ENCODE data around the gene ETAA1.

ETAA1 gene

DNA sequence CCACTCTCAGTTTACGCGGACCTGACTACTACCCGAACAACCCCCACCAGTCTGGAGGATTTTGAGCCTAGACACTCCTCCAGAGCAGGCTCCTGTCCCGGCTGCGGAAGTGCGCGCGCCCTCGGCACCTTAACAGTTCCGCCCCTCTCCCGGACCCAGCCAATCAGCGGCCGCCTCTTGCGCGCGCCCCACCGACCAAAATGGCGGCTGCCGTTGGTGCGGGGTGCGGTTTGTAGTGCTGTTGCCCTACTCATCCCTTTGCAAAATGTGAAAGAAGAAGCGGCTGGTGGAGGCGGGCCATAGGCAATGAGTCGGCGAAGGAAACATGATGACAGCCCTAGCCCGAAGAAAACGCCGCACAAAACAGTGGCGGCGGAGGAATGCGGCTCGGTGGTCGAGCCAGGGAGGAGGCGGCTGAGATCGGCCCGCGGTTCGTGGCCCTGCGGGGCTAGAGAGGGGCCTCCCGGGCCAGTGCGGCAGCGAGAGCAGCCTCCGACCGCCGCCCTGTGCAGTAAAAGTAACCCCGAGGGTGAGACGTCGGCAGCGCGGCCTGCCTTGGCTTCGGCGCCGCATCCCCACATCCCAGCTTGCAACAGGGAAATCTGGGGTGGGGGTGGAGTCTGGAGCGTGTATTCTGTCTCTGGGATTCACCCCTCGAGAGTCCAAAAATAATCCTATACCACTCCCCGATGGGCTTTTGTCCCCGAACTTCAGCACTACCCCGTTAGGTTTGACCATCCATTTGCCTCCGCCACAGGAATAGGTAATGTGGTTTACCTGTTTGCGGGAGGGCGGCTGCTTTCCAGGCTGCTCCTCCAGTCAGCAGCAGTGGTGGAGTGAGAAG is at the start of gene ETAA1:
Gene ETAA1 (plus strand): TSS at position 191 of the 844 bp plus-strand sequence. CDS start 116 bp downstream, at position 307.
- peak; percentile 90 to 94 for DNase-seq

DNA sequence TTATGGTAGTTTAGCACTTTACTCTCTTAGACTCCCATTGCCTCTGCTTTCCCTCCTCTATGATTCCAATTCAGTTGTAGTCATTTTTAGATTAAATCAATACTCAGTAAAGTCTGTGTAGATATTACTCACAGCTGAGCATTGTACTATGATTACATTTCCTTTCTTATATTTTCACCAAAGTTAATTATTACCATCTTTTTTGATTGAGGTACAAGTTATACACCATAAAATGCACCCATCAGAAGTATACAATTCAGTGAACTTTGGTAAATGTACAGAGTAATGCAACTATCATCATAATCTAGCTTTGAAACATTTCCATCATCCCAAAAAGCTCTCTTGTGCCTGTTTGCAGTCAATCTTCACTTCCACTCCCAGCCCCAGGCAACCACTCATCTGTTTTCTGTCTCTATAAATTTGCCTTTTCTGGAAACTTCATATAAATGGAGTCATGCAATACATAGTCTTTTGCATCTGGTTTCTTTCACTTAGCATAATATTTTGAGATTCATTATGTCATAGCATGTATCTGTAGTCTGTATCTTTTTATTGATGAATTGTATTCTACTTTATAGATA is 30.2 kb upstream of the ETAA1 start:
- DNase-seq = no peak

DNA sequence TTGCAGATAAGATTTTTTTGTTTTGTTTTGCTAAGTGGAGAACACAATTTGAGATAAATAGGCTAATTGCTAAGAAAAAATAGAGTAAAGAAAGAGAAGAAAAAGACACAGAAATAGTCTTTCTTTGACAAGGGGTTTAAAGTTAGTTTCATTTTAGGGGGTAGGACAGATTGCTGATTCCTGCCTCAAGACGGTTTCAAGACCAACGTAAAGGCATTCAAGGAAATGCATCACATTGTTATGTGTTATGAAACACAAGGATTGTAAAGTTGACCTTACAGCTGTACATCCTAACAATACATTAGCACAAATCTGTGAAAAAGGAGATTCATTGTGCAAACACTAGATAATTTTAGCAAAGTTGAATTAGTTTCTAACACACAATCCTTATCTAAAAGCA is 22.7 kb upstream of the ETAA1 start:
- DNase-seq = no peak

DNA sequence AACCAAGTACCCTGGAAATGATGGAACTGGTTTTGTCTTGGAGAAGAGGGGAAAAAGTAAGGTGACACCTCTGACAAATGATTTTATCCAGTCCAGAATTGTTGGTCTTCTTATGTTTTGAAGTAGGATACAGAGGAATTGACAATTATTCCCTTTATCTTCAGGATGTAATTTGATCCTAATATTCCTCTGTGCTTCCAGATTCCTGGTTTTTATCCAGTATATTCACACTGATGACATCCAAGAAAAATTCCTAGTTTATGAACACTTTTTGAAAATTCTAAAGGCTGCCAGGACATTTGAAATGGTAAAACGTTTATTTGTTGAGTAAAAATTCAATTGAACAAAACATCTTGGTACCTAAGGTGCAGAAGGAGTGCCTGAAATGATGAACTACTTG is 22.2 kb upstream of the ETAA1 start:
- no peak for DNase-seq

DNA sequence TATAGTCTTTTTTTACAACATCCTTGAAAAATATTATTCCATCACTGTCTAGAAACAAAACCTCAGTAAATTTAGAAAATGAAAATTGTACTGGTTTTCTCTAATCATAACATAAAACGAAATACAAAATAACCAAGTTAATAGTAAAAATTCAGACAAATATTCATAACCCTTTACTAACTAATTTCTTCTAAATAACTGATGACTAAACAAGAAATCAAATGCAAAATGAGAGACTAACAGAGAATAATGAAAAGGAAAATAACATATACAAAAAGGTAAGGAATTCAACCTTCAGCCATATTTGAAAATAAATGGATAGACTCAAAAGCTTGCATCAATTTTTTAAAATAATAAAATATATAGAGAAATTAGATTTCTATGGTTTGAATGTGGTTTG is 18.6 kb upstream of the ETAA1 start:
- DNase-seq = no peak

DNA sequence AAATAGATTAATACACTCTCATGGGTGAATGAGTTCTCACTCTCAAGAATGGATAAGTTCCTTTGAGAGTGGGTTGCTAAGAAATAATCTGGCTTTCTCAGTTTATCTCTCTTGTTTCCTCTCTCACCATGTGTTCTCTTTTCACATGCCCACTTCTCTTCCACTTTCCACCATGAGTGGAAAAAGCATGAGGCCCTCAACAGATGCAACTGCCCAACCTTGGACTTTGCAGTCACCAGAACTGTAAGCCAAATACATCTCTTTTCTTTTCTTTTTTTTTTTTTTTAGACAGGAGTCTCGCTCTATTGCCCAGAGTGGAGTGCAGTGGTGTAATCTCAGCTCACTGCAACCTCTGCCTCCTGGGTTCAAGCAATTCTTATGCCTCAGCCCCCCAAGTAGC is 18.1 kb upstream of the ETAA1 start:
- DNase-seq = no peak

DNA sequence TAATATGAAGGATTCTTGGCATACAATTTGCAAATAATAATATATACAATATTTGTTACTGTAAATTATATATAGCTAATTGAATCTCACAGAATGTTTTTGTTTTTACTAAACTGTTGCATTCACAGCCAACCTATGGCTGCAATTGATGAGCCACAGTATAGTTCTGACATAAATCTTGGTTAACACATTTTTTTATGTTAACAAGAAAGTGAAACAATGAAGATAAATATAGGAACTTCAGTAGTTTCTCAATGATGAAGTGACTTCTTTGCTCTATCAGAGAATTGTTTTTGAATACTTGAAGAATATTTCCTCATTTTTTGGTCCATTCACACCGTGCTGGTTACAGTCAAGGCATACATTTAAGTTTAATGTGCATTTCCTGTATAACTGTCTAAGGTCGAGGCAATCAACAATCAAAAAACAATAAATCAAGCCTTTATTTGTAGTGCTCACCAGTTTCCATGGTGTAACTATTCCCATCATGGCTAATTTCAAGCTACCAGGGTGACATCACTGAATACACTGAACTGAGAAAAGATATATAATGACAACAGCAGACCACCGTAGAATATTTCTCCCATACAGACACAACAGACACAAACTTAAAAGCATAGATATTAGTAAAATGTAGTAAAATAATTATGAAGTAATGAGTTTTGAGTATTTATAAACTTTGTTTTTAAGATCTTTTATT is 12.9 kb upstream of the ETAA1 start:
- no peak for DNase-seq

DNA sequence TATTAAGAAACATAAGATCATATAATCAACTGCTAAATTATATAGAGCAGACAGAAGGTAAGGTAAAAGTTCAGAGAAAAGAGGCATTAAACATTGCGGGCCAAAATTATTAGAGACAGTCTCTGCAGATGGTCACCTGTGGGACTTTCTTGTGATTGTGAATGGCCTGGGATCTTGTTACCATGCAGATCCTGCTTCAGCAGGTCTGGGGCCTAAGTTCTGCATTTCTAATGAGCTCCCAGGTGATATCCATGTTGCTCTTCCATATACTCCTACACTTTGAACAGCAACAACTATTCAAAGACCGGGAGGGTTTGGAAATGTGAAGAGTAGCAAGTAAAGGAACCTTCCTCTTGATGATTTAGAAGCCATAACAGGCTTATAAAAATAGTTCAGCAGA is 8.5 kb upstream of the ETAA1 start:
- DNase-seq = no peak

DNA sequence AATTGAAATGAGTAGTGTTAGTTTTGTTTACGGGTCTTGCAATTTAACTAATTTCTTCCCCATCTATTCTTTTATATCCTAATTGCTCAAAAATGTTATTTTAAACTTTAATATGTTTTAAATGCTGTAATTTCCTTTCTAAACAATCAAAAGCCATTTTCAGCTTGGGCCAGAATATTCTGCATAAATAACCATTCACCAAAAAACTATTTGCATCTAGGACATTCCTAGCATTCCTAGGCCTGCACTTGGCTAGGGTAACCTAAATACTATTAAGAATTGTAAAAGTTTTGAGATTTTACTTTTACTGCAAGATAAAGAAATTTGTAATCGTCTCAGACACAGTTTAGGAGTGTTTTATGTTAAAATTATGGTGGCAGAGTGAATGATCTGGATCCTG is 7.8 kb upstream of the ETAA1 start:
- no peak for DNase-seq

DNA sequence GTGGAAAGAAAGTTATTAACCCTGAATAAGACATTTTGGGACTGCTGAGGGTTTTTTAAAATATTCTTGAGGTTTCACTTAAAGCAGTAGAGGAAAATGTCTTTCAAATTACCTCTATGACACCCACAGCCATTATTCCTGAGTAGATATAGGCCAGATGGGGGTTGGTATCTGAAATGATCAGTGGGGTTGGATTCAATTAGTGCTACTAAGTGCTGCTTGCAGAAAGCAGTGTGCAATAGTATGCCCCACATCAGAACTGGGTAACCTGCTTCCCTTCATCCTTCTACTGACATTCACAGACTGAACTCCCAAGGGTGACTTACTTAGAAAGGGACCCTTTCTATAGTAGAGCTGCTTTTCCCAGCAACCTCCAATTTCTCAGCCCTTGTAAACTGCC is 7.3 kb upstream of the ETAA1 start:
- DNase-seq = no peak

DNA sequence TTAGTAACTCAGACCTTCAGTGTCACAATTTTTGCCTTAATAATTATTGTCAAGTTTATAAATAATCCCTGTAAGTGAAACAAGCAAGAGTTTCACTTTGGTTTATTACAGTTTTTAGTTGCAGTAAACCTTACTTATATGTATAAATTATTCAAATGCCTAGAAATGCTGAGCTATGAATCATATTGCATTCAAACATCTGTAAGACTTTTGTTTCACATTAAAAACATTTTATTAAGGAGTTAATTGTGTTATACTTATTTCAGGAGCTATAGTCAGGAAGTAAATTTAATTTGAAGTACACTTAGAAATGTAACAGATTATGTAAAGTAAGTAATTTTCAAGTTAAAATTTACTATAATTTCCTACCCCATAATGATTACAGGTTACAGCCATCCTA is 3.9 kb upstream of the ETAA1 start:
- DNase-seq = no peak

DNA sequence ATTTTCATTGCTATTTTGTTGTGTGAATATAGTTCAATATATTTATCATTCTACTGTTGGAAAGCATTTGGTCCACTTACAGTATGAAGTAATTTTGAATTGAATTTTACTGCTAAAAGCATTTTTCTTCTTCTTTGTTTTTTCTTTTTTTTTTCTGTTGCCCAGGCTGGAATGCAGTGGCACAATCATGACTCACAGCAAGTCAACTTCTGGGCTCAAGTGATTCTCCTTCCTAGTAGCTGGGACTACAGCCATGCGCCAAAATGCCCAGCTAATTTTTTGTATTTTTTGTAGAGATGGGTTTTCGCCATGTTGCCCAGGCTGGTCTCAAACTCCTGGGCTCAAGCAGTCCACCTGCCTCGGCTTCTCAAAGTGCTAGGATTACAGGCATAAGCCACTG is 2.4 kb upstream of the ETAA1 start:
- no peak for DNase-seq

DNA sequence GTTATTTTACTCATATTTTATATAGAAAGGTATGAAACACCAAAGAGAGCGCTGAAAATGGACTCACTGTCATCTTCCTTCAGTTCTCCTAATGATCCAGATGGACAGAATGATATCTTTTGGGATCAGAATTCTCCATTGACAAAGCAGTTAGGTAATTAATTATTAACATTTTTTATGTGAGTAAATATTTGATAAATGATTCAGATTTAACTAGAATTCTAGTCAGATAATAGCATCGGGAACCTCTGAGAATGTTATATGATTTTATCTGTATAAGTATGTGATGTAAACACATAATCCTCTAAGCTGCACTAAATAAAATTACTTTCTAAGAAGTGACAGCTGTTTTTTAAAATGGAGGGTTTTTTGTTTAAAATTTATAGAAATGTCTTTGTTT is 2.0 kb downstream of the ETAA1 start:
- no peak for DNase-seq

DNA sequence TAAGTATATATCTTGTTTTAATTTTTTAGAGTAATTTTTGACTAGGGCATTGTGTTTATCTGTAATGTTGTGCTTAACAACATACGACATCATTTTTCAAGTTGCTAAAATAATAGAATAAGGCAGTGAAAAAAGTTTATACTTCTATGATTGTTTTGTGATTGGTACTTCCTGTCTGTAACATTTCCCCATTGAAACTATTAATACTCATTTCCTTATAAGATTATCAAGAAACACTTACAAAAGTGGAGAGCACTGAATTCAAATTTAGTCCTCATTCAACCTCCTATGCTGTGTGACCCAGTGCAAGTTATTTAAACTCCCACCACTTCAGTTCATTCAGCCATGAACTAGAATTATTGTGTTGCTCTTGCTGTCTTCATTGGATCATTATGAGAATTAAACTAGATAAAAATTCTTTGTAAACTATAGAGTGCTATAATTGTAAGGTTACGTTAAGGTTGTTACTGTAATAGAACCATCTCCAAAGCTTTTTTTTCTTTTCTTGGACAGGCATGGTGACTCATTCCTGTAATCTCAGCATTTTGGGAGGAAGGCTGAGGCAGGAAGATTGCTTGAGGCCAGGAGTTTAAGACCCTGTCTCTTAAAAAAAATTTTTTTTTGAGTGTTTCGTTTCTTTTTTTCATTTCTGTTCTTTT is 2.8 kb downstream of the ETAA1 start:
- DNase-seq = no peak

DNA sequence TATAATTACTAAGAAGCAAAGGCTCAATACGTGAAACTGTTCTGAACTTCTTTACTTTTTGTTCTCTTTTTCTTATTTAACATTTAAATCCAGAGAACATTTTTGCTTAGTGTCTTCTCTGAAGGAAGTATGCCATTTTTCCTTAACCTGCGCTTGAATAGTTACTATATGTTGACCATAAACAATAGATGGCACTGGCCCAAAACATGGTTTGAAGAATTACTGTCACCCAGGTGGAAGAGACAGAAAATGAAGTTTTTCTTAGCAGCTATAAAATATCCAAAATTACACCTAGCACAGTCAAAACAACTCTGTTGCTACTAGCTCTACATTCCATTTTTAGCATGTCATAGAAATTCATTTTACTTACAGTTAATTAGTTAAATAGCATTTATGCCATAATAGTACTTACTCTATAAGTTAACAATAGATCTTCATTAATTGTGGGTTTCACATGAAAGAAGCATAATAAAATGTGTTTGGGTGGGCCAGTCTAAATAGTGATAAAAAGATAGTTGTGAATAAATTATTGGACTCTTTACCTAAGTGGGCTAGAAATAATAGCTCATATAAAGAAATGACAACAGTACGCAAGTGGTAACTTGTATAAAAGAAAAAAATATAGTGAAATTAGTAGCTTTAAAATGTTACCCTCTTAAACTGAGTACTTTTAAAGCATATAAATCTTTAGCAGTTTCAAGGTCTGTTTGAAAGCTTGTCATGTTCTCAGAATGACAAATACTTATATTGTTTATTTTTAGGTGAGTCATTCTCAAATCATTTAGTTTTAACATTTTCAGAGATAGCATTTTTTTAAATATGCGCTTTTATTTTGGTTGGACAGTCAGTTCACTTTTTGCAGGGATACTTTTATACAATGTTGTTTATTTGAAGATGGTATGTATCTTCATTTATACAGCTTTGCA is 3.7 kb downstream of the ETAA1 start:
- no peak for DNase-seq

DNA sequence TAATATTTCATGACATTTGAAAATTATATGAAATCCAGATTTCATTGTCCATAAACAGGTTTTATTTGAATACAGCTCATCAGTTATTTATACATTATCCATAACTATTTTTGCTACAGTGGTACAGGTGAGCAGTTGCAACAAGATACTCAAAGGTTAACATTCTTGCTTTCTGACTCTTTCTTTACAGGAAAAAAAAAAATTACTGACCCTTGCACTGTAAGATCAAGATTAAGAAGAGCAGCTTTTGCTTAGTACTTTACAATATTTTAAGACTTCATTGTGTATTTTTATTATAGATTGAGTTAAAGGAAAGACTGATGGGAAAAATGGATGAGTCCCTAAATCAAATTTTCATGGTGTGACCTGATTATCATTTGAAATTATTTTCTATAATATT is 11.2 kb downstream of the ETAA1 start:
- DNase-seq = no peak

DNA sequence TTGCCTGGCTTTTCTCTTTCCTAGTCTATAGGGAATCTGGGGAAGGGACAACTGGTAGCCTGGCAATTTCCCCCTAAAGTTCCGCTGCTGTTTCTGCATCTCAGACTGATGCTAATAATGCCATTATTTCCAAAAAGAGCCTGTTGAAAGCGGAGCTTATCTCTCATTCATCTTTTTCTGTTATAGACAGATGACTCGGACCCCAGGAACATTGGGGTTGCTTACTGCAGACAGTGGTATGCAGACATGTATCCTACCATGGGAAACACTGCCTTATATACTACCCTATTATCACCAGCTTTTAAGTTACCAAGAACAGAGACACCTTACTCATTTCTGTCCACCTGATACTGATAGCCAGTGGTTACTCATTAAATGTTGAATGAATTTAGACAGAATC is 15.3 kb downstream of the ETAA1 start:
- no peak for DNase-seq

DNA sequence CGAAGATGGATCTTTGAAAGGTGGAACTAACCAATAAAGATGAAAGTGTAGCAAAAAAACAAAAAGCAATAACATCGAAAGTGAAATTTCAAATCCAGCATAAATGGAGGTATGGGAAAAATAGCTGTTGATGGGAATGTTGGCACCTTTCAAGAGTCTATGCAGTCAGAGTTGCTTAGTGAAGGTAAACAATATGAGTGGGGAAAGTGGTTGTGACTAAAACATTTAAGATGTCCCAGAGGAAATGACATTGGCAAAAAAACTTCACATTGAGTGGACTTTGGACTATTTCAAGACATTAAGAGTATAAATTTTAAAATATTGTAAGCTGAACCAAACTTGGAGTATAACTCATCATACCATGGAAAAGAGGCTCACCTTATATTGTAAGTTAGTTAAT is 17.7 kb downstream of the ETAA1 start:
- DNase-seq = no peak

DNA sequence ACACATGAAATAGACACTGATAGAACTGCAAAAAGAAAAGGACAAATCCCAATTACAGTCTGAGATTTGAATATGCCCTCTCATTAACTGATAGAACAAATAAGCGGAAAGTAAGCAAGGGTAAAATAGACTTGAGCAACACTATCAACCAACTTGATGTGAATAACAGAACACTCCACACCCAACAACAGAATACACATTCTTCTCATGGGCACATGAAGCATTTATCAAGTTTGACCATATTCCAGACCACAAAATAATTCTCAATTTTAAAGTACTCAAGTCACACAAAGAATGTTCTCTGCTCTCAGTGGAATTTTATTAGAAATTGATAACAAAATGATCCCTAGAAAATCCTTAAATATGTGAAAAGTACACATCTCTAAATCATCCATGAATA is 19.0 kb downstream of the ETAA1 start:
- DNase-seq = no peak

DNA sequence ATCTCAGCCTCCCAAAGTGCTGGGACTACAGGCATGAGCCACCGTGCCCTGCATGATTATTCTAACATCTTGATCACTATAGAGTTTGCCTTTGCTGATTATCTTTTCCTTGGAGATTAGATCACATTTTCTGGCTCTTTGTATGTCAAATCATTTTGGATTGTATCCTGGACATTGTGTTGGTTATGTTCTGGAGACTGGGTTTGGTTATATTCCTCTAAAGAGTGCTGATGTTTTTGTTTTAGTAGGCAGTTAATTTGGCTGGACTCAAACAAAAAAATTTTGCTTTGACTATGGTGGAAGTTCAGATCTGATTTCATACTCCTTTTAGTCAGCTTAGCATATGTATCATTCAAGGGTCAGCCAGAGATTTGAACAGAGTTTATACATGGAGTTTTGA is 26.4 kb downstream of the ETAA1 start:
- no peak for DNase-seq

DNA sequence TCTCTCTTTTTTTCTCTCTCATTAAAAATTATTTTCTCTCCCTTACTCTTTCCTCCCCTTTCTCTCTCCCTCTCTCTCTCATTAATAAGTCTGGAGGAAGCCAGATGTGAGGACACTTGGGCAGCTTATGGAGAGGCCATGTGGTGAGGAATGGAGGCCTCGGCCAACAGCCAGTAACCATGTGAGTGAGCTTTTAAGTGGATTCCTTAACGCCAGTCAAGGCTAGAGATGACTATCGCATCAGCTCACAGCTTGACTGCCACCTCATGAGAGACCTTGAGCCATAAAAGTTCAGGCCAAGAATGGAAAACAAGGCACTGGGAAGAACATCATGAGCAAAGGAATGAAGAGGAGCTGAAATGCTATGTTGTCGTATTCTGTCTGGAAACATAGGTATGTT is 39.1 kb downstream of the ETAA1 start:
- DNase-seq = no peak

DNA sequence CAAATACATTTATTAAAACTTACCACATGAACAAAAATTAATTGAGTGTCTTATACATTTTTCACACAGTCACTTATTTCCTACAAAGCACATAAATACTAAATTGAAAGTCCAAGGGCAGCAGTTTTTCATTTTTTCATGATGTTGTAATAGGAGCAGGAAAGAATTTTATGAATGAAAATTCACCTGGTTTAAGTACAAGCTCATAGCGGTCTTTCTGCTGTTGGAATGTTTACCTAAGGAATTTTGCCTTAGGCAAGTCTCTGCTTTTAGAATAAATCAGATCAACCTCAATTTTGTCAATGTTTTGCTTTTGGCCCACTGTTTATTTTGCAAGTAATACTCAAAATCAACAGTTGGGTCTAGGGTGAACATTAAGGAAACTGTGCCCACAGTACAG is 40.0 kb downstream of the ETAA1 start:
- no peak for DNase-seq

DNA sequence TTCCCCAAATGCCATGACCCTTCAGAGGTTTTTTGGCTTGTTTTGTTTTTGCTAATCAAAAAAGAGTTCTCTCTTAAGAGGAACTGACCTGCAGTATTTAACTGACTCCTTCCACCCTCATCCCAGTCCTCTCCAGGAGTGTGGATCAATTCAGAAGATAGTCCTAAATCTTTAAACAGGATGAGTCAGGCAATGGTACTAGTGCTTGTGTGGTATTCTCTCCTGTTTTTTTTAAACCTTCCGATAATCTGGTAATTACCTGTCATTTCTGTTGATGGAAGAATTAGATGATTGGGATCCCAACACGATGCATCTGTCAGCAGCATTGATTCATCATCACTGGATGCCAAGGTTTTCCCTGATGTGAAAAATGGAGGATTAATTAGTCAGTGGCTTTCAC is 41.2 kb downstream of the ETAA1 start:
- DNase-seq = no peak
